Breast epithelium (tissue), 4 donors: ENCODE data around the gene RPL18A. TPM values are rescaled to one million over a fixed set of nuclear protein-coding genes. Genes with fewer than 3 reads are reported as not detected.

ENCODE experiments used
- DNase-seq, 2 donors: peaks; one replicate each; pipeline ENCODE4 v3.0.0-alpha.2; 2019; ENCODE audit warnings: low spot score in 2 of 2
- H3K27ac ChIP-seq, 2 donors: fragments of 200-600 bp; sonication (generic) in 1 of 2; one replicate each; pipeline ENCODE4 v1.5.1; 2016 to 2019; ENCODE audit warnings: mild to moderate bottlenecking in 1 of 2
- H3K27me3 ChIP-seq, 2 donors: fragments of 200-600 bp; sonication (generic) in 1 of 2; one replicate each; pipeline versions ENCODE4 v1.5.1 to v1.6.0; 2017 to 2019; ENCODE audit warnings: control low read depth in 1 of 2, mild to moderate bottlenecking in 1 of 2
- H3K36me3 ChIP-seq: fragments of 200-600 bp; one replicate; pipeline ENCODE4 v1.5.1; 2019
- H3K4me1 ChIP-seq, 2 donors: fragments of 200-600 bp; sonication (generic); one replicate each; pipeline ENCODE4 v1.5.1; 2016 to 2019; ENCODE audit warnings: control low read depth in 1 of 2
- H3K4me3 ChIP-seq, 3 donors: fragments of 200-600 bp; sonication (generic); 1 replicate in 2 of 3; 2 replicates in 1 of 3; pipeline ENCODE4 v1.5.1; 2016 to 2019; ENCODE audit warnings: mild to moderate bottlenecking in 3 of 3, moderate library complexity in 2 of 3
- H3K9me3 ChIP-seq, 2 donors: fragments of 200-600 bp; sonication (generic) in 1 of 2; one replicate each; pipeline ENCODE4 v1.5.1; 2016 to 2019; ENCODE audit warnings: control low read depth in 1 of 2
- CTCF ChIP-seq, 3 donors: fragments of 450-650 bp; IDR thresholded peaks; one replicate each; pipeline ENCODE4 v1.5.1; 2016 to 2017; ENCODE audit warnings: antibody characterized with exemption in 3 of 3, mild to moderate bottlenecking in 3 of 3, moderate library complexity in 3 of 3
- POLR2A ChIP-seq: fragments of 450-650 bp; IDR thresholded peaks from one replicate; pipeline ENCODE4 v1.6.1; 2016; ENCODE audit warnings: antibody characterized with exemption, mild to moderate bottlenecking, moderate library complexity
- POLR2AphosphoS5 ChIP-seq, 3 donors: sonication (generic); formaldehyde crosslinking; IDR thresholded peaks; one replicate each; pipeline ENCODE4 v1.6.1; 2017; ENCODE audit warnings: antibody characterized with exemption in 3 of 3
- intact Hi-C: fragments of 100-400 bp; cut with DNase I; formaldehyde crosslinking; loops from one replicate; pipeline ENCODE4 v1.15.1; 2023; ENCODE audit warnings: low total_unique reads
- total RNA-seq, 3 donors: library from RNA; depleted of rRNA; stranded (reverse); fragments of >200 nt; gene quantifications; one replicate each; pipeline ENCODE4 v1.1.0, GENCODE V29; 2016

The RPL18A gene
- total RNA-seq, 3 donors from 2014 or later, result 1,333 to 1,973 (median 1,587) TPM

GRCh38 chr19:17893766-17894165, 34.1 kb downstream of the RPL18A start:
- intact Hi-C loops, result no loop called here
- TF ChIP-seq POLR2AphosphoS5 (IDR thresholded peaks at IDR 0.05), result no peak
- TF ChIP-seq CTCF (IDR thresholded peaks at IDR 0.05), result no peak
- TF ChIP-seq POLR2A, result no peak
- H3K9me3 ChIP-seq, result no peaks in the 10 kb centered on the region
- no peaks in the 10 kb centered on the region for H3K36me3 ChIP-seq
- peaks cover 0 to 14% of the 10 kb centered on the region in 2 donors for H3K27me3 ChIP-seq
- DNase-seq, result no peak
- H3K4me3 ChIP-seq, result no peak overlapping the region
- H3K4me1 ChIP-seq, result no peaks in the 10 kb centered on the region
- no peak overlapping the region for H3K27ac ChIP-seq

GRCh38 chr19:17902701-17903100, 43.0 kb downstream of the RPL18A start:
- intact Hi-C loops, result no loop called here
- DNase-seq, result no peak
- no peak for TF ChIP-seq POLR2AphosphoS5 (IDR thresholded peaks at IDR 0.05)
- TF ChIP-seq POLR2A, result no peak
- TF ChIP-seq CTCF (IDR thresholded peaks at IDR 0.05), result no peak
- H3K9me3 ChIP-seq, result peaks cover 2 to 3% of the 10 kb centered on the region in 2 donors
- no peak overlapping the region for H3K27ac ChIP-seq
- peaks cover 0 to 3% of the 10 kb centered on the region in 2 donors for H3K27me3 ChIP-seq
- no peak overlapping the region for H3K4me3 ChIP-seq
- H3K4me1 ChIP-seq, result no peaks in the 10 kb centered on the region
- no peaks in the 10 kb centered on the region for H3K36me3 ChIP-seq

GRCh38 chr19:17908244-17908643, 48.5 kb downstream of the RPL18A start:
- Histone ChIP-seq H3K9me3 (peaks cover 17 to 19% of the 10 kb centered on the region in 2 donors), H3K36me3 (no peaks in the 10 kb centered on the region), H3K4me3 (no peak overlapping the region), H3K27me3 (no peaks in the 10 kb centered on the region), H3K27ac (no peak overlapping the region), H3K4me1 (peaks cover 0 to 3% of the 10 kb centered on the region in 2 donors)
- TF ChIP-seq POLR2AphosphoS5 (IDR thresholded peaks at IDR 0.05) (no peak), CTCF (IDR thresholded peaks at IDR 0.05) (no peak), POLR2A (no peak)
- DNase-seq, result no peak
- intact Hi-C loops, result no loop called here

GRCh38 chr19:17909003-17909732, 49.5 kb downstream of the RPL18A start:
- intact Hi-C loops, result no loop called here
- Histone ChIP-seq H3K36me3 (no peaks in the 10 kb centered on the region), H3K4me3 (no peak overlapping the region), H3K27ac (no peak overlapping the region), H3K27me3 (no peaks in the 10 kb centered on the region), H3K9me3 (peaks cover 17 to 25% of the 10 kb centered on the region in 2 donors), H3K4me1 (peaks cover 0 to 3% of the 10 kb centered on the region in 2 donors)
- DNase-seq, result no peak
- TF ChIP-seq POLR2A, result no peak
- TF ChIP-seq POLR2AphosphoS5 (IDR thresholded peaks at IDR 0.05), result no peak
- TF ChIP-seq CTCF (IDR thresholded peaks at IDR 0.05), result no peak

- H3K9me3 ChIP-seq, result peaks cover 17 to 25% of the 10 kb centered on the region in 2 donors
- H3K27ac ChIP-seq, result no peak overlapping the region
- no peaks in the 10 kb centered on the region for H3K27me3 ChIP-seq
- H3K36me3 ChIP-seq, result no peaks in the 10 kb centered on the region
- H3K4me1 ChIP-seq, result peaks cover 0 to 3% of the 10 kb centered on the region in 2 donors
- no peak for TF ChIP-seq POLR2A
- TF ChIP-seq POLR2AphosphoS5 (IDR thresholded peaks at IDR 0.05), result no peak
- TF ChIP-seq CTCF (IDR thresholded peaks at IDR 0.05), result no peak
- H3K4me3 ChIP-seq, result no peak overlapping the region
- intact Hi-C loops, result no loop called here
- no peak for DNase-seq
Measured at GRCh38 chr19:17910791-17911360, 51.2 kb downstream of the RPL18A start.
